Esophagus squamous epithelium (tissue), 5 donors: Measurements from ENCODE around the gene DCAKD. TPM values are rescaled to one million over a fixed set of nuclear protein-coding genes. Genes with fewer than 3 reads are reported as not detected.
A peak's percentile ranks its signal among the peaks of the same experiment; 100 is the strongest.

Experiments
- DNase-seq: peaks from one replicate; lab custom pipeline; 2025; lab: John Stamatoyannopoulos, UW
- H3K27ac ChIP-seq, 4 donors: fragments of 200-600 bp; sonication (generic); one replicate each; pipeline ENCODE4 v1.5.1; 2016 to 2019; ENCODE audit warnings: mild to moderate bottlenecking in 1 of 4
- H3K27me3 ChIP-seq, 4 donors: fragments of 200-600 bp; sonication (generic); 1 replicate in 3 of 4; 2 replicates in 1 of 4; pipeline versions ENCODE4 v1.5.1 to v1.6.0; 2017 to 2021; ENCODE audit warnings: antibody characterized with exemption in 1 of 4
- H3K36me3 ChIP-seq, 3 donors: fragments of 200-600 bp; sonication (generic); one replicate each; pipeline ENCODE4 v1.5.1; 2016 to 2019
- H3K4me1 ChIP-seq, 3 donors: fragments of 200-600 bp; sonication (generic); one replicate each; pipeline ENCODE4 v1.5.1; 2017 to 2019
- H3K4me3 ChIP-seq, 4 donors: fragments of 200-600 bp; sonication (generic); 1 replicate in 3 of 4; 2 replicates in 1 of 4; pipeline ENCODE4 v1.5.1; 2016 to 2019; ENCODE audit warnings: mild to moderate bottlenecking in 2 of 4, moderate library complexity in 1 of 4
- H3K9me3 ChIP-seq, 3 donors: fragments of 200-600 bp; sonication (generic); one replicate each; pipeline ENCODE4 v1.5.1; 2016 to 2019
- POLR2A ChIP-seq, 4 donors: fragments of 450-650 bp; IDR thresholded peaks; one replicate each; pipeline ENCODE4 v1.6.1; 2017; ENCODE audit warnings: antibody characterized with exemption in 4 of 4, mild to moderate bottlenecking in 4 of 4, moderate library complexity in 3 of 4
- WGBS, 2 donors: methylation state at CpG; one replicate each; pipeline ENCODE4 v1.1.5; 2018; 5-methylcytosine and 5-hydroxymethylcytosine counted together
- intact Hi-C: fragments of 100-400 bp; cut with DNase I; formaldehyde crosslinking; loops from one replicate; pipeline ENCODE4 v1.15.0; 2022
- total RNA-seq, 4 donors: library from RNA; depleted of rRNA; stranded (reverse); fragments of >200 nt; gene quantifications; one replicate each; pipeline ENCODE4 v1.1.0, GENCODE V29; 2016
- TF ChIP-seq, protein P1 (sequence below), 6 experiments: fragments of 450-650 bp in 4 of 6; fragments of 200-600 bp in 2 of 6; sonication (generic) in 2 of 6; IDR thresholded peaks; one replicate each; pipeline ENCODE4 v1.5.1; 2016 to 2019; ENCODE audit warnings: antibody characterized with exemption in 6 of 6, mild to moderate bottlenecking in 4 of 6, moderate library complexity in 4 of 6
- donor health status: DM: yes; HTN: yes; CAD: no.

The DCAKD gene
- total RNA-seq, 4 donors from 2014 or later: 23.8 to 44.1 (median 34.7) TPM

DNA sequence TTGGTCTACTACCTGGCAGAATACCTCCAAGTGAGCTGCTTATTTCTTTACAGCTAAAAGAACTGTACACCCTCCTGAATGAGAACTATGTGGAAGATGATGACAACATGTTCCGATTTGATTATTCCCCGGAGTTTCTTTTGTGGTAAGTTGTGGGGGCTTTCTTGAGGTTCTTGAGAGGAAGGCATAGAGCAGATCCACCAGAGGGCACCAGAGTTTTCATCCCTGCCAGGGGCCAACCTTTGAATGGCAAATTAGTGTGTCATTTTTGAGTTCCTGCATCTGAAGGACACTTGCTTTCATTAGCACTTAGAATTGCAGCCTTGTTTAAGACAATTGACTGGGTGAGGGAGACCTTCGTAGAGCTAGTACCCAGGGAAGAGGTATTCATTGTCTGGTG is 44.7 kb upstream of the DCAKD start:
- no peak for TF ChIP-seq POLR2A (IDR thresholded peaks at IDR 0.05)
- TF ChIP-seq, protein P1, sequence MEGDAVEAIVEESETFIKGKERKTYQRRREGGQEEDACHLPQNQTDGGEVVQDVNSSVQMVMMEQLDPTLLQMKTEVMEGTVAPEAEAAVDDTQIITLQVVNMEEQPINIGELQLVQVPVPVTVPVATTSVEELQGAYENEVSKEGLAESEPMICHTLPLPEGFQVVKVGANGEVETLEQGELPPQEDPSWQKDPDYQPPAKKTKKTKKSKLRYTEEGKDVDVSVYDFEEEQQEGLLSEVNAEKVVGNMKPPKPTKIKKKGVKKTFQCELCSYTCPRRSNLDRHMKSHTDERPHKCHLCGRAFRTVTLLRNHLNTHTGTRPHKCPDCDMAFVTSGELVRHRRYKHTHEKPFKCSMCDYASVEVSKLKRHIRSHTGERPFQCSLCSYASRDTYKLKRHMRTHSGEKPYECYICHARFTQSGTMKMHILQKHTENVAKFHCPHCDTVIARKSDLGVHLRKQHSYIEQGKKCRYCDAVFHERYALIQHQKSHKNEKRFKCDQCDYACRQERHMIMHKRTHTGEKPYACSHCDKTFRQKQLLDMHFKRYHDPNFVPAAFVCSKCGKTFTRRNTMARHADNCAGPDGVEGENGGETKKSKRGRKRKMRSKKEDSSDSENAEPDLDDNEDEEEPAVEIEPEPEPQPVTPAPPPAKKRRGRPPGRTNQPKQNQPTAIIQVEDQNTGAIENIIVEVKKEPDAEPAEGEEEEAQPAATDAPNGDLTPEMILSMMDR (IDR thresholded peaks at IDR 0.05): peak in 4 of 6 experiments; percentile 31 to 52 (median 42)
- peak overlapping the region in 3 of 4 donors; percentile 55 to 90 (median 90) for H3K27ac ChIP-seq
- no peaks in the 10 kb centered on the region for H3K27me3 ChIP-seq
- no peak for DNase-seq
- no peaks in the 10 kb centered on the region for H3K9me3 ChIP-seq
- WGBS, 2 donors: 30 to 65% methylated on average over 2 to 3 of the region's 3 CpGs
- no peak overlapping the region for H3K4me3 ChIP-seq
- H3K36me3 ChIP-seq: peaks cover 29 to 84% (median 44%) of the 10 kb centered on the region in 3 donors
- intact Hi-C loops: no loop called here
- H3K4me1 ChIP-seq: peaks cover 32 to 81% (median 47%) of the 10 kb centered on the region in 3 donors

DNA sequence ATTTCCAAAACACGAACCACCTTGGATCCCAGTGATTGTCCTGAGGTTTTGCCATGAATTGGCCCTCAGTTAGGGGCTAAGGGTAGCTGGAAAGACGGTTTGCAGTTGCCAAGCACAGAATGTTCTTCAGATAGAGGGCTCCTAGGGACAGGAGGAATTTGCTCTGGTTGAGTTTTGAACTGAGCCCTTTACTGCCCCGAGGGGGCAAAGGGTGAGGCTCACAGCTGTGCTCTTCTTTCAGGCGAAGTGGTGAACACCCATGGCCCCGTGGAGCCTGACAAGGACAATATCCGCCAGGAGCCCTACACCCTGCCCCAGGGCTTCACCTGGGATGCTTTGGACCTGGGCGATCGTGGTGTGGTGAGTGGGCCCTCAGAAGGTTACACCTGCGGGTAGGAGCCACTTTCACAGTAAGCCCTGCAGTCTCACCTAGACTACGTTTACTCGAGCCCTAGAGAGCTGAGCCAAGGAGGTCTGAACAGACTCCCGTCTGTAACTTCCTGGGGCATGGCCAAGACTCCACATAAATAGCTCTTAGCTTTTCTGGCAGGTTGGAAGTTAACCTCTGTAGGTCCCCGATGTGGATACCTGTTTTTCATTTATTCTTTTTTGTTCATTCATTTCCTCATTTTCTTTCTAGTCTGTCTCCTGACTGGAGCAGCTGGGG is 42.1 kb upstream of the DCAKD start:
- Histone ChIP-seq H3K27ac (peak overlapping the region; percentile 77 to 92 (median 90)), H3K36me3 (peaks cover 29 to 88% (median 34%) of the 10 kb centered on the region in 3 donors), H3K9me3 (no peaks in the 10 kb centered on the region), H3K4me3 (peak overlapping the region in 1 of 4 donors; percentile 16), H3K27me3 (no peaks in the 10 kb centered on the region), H3K4me1 (peaks cover 27 to 69% (median 42%) of the 10 kb centered on the region in 3 donors)
- DNase-seq: no peak
- 30 to 35% methylated on average over 7 of the region's 13 CpGs for WGBS, 2 donors
- TF ChIP-seq, protein P1 (IDR thresholded peaks at IDR 0.05): no peak
- TF ChIP-seq POLR2A (IDR thresholded peaks at IDR 0.05): no peak
- intact Hi-C loops: loop anchor here (5.0 kb wide), 1 partner anchor 41 kb away; the partner anchor contains the start of gene DCAKD

GRCh38 chr17:45092911-45093430 is 41.5 kb upstream of the DCAKD start:
- peak overlapping the region; percentile 77 to 92 (median 90) for H3K27ac ChIP-seq
- 25 to 26% methylated on average over 3 to 4 of the region's 6 CpGs for WGBS, 2 donors
- H3K36me3 ChIP-seq: peaks cover 23 to 88% (median 29%) of the 10 kb centered on the region in 3 donors
- peak overlapping the region in 1 of 4 donors; percentile 16 for H3K4me3 ChIP-seq
- TF ChIP-seq, protein P1 (IDR thresholded peaks at IDR 0.05): no peak
- TF ChIP-seq POLR2A (IDR thresholded peaks at IDR 0.05): peak in 1 of 4 donors; percentile 19
- intact Hi-C loops: loop anchor here (5.0 kb wide), 1 partner anchor 41 kb away; the partner anchor contains the start of gene DCAKD
- H3K27me3 ChIP-seq: no peaks in the 10 kb centered on the region
- H3K4me1 ChIP-seq: peaks cover 30 to 69% (median 42%) of the 10 kb centered on the region in 3 donors
- DNase-seq: no peak
- no peaks in the 10 kb centered on the region for H3K9me3 ChIP-seq

- Histone ChIP-seq H3K9me3 (no peaks in the 10 kb centered on the region), H3K27me3 (no peaks in the 10 kb centered on the region), H3K36me3 (peaks cover 13 to 88% (median 21%) of the 10 kb centered on the region in 3 donors), H3K4me1 (peaks cover 34 to 74% (median 48%) of the 10 kb centered on the region in 3 donors), H3K27ac (peak overlapping the region; percentile 77 to 92 (median 90)), H3K4me3 (no peak overlapping the region)
- no peak for DNase-seq
- TF ChIP-seq, protein P1 (IDR thresholded peaks at IDR 0.05): no peak
- no peak for TF ChIP-seq POLR2A (IDR thresholded peaks at IDR 0.05)
- intact Hi-C loops: loop anchor here (5.0 kb wide), 1 partner anchor 40 kb away; the partner anchor contains the start of gene DCAKD
- WGBS, 2 donors: 72 to 85% methylated on average over 5 to 9 of the region's 11 CpGs
These were observed 40.5 kb upstream of the DCAKD start for GRCh38 chr17:45091778-45092425.
